ENCODE results near the gene GOPC. TPM values are rescaled to one million over a fixed set of nuclear protein-coding genes. Genes with fewer than 3 reads are reported as not detected.

The GOPC gene
- total and polyA plus RNA-seq, 4 donors: 11.4 to 54.5 (median 14.3) TPM

- DNase-seq (no peak), ATAC-seq (ENCODE audit: insufficient read depth, low FRiP score) (no peak)
- no peak overlapping the region for H3K9ac ChIP-seq (ENCODE audit: insufficient read depth in 1 of 2, low read length in 2 of 2)
- no peak overlapping the region for H3K4me3 ChIP-seq
- no peak for TF ChIP-seq CTCF (IDR thresholded peaks at IDR 0.05; ENCODE audit: control extremely low read depth, extremely low read depth)
- H3K27ac ChIP-seq (ENCODE audit: low read depth in 1 of 2, low read length in 1 of 2): no peak overlapping the region
- WGBS, 2 donors: 84 to 87% methylated on average over 8 of the region's 8 CpGs
- no peaks in the 10 kb centered on the region for H3K27me3 ChIP-seq (ENCODE audit: control insufficient read depth in 3 of 3, insufficient read depth in 3 of 3, low read length in 2 of 3)
- H3K9me3 ChIP-seq (ENCODE audit: control insufficient read depth in 4 of 4, insufficient read depth in 3 of 4, low read length in 3 of 4): no peaks in the 10 kb centered on the region
- H3K36me3 ChIP-seq (ENCODE audit: control insufficient read depth in 4 of 4, insufficient read depth in 4 of 4, low read length in 4 of 4): no peaks in the 10 kb centered on the region
- no peaks in the 10 kb centered on the region for H3K4me1 ChIP-seq (ENCODE audit: control insufficient read depth in 5 of 5, insufficient read depth in 5 of 5, low read length in 5 of 5)
These were observed 14.3 kb upstream of the GOPC start for GRCh38 chr6:117616391-117617209.

GRCh38 chr6:117615750-117616390 lies 13.6 kb upstream of the GOPC start:
- no peaks in the 10 kb centered on the region for H3K4me1 ChIP-seq (ENCODE audit: control insufficient read depth in 5 of 5, insufficient read depth in 5 of 5, low read length in 5 of 5)
- ATAC-seq (ENCODE audit: insufficient read depth, low FRiP score) (no peak), DNase-seq (no peak)
- H3K9ac ChIP-seq (ENCODE audit: insufficient read depth in 1 of 2, low read length in 2 of 2): no peak overlapping the region
- H3K36me3 ChIP-seq (ENCODE audit: control insufficient read depth in 4 of 4, insufficient read depth in 4 of 4, low read length in 4 of 4): no peaks in the 10 kb centered on the region
- no peak overlapping the region for H3K4me3 ChIP-seq
- H3K27me3 ChIP-seq (ENCODE audit: control insufficient read depth in 3 of 3, insufficient read depth in 3 of 3, low read length in 2 of 3): no peaks in the 10 kb centered on the region
- TF ChIP-seq CTCF (IDR thresholded peaks at IDR 0.05; ENCODE audit: control extremely low read depth, extremely low read depth): no peak
- H3K27ac ChIP-seq (ENCODE audit: low read depth in 1 of 2, low read length in 1 of 2): no peak overlapping the region
- WGBS, 2 donors: 87 to 91% methylated on average over 14 of the region's 14 CpGs
- H3K9me3 ChIP-seq (ENCODE audit: control insufficient read depth in 4 of 4, insufficient read depth in 3 of 4, low read length in 3 of 4): no peaks in the 10 kb centered on the region

- Histone ChIP-seq H3K27me3 (ENCODE audit: control insufficient read depth in 3 of 3, insufficient read depth in 3 of 3, low read length in 2 of 3) (no peaks in the 10 kb centered on the region), H3K4me3 (no peak overlapping the region), H3K27ac (ENCODE audit: low read depth in 1 of 2, low read length in 1 of 2) (no peak overlapping the region), H3K9me3 (ENCODE audit: control insufficient read depth in 4 of 4, insufficient read depth in 3 of 4, low read length in 3 of 4) (no peaks in the 10 kb centered on the region), H3K9ac (ENCODE audit: insufficient read depth in 1 of 2, low read length in 2 of 2) (no peak overlapping the region), H3K4me1 (ENCODE audit: control insufficient read depth in 5 of 5, insufficient read depth in 5 of 5, low read length in 5 of 5) (no peaks in the 10 kb centered on the region), H3K36me3 (ENCODE audit: control insufficient read depth in 4 of 4, insufficient read depth in 4 of 4, low read length in 4 of 4) (no peaks in the 10 kb centered on the region)
- 76 to 77% methylated on average over 4 of the region's 4 CpGs for WGBS, 2 donors
- ATAC-seq (ENCODE audit: insufficient read depth, low FRiP score) (no peak), DNase-seq (no peak)
- TF ChIP-seq CTCF (IDR thresholded peaks at IDR 0.05; ENCODE audit: control extremely low read depth, extremely low read depth): no peak
These were observed 11.7 kb upstream of the GOPC start for GRCh38 chr6:117613920-117614560.

All from lung (tissue), 12 donors.